K562 (cell line): ENCODE data around the gene UBE2H. TPM values are rescaled to one million over a fixed set of nuclear protein-coding genes. Genes with fewer than 3 reads are reported as not detected.
A peak's percentile ranks its signal among the peaks of the same experiment; 100 is the strongest.

ENCODE experiments used
- ATAC-seq: fragments of 200-7000 bp; cut with Tn5 transposase; 3 replicates; pipeline ENCODE4 v1.9.1; 2020; ENCODE audit warnings: moderate library complexity
- BruUV-seq: library from RNA; stranded (reverse); fragments of 400-500 nt; replicated peaks from 2 replicates; lab custom pipeline; 2021; lab: Mats Ljungman, UMichigan
- CTCF ChIA-PET: fragments of 300-600 bp; formaldehyde crosslinking; extraction: SDS; loops from one replicate; lab custom pipeline; 2021; ENCODE audit warnings: low intra/inter-chr PET ratio; lab: Yijun Ruan, JAX
- POLR2A ChIA-PET: fragments of 300-600, 350-650 bp; sonication (Branson Sonifier 250); formaldehyde crosslinking; extraction: SDS; loops from one replicate; lab custom pipeline; 2021; ENCODE audit warnings: antibody characterized with exemption, inconsistent platforms; lab: Yijun Ruan, JAX
- DNase-seq, 4 experiments: peaks; one replicate each; pipeline versions ENCODE4 v3.0.0 to v3.0.0-alpha.2; 2011 to 2018; ENCODE audit warnings: low spot score in 3 of 4, mixed read lengths in 3 of 4; ENCODE audit errors: extremely low read depth in 1 of 4
- FAIRE-seq: peaks from 2 replicates; lab custom pipeline; 2011; peaks lifted over from hg19 to GRCh38; lab: Jason Lieb, UNC
- H2AFZ ChIP-seq: 2 replicates; pipeline ENCODE4 v1.6.0; 2011; ENCODE audit warnings: low read depth, low read length, control low read depth, inconsistent platforms
- H3K27ac ChIP-seq: fragments of 200-600 bp; 3 replicates; pipeline ENCODE4 v1.8.0; 2011; ENCODE audit warnings: low read depth, mild to moderate bottlenecking, control low read depth, inconsistent platforms, low read length, moderate library complexity, mixed read lengths; ENCODE audit errors: extremely low read depth
- H3K27me3 ChIP-seq, 2 experiments: fragments of 300-600 bp in 1 of 2; 2 replicates in 1 of 2; 3 replicates in 1 of 2; pipeline versions ENCODE4 v1.6.0 to v1.8.0; 2011; ENCODE audit warnings: inconsistent platforms in 2 of 2, low read length in 2 of 2, mild to moderate bottlenecking in 1 of 2, mixed read lengths in 1 of 2, moderate library complexity in 1 of 2; ENCODE audit not compliant: control insufficient read depth in 2 of 2, insufficient read depth in 2 of 2
- H3K36me3 ChIP-seq: fragments of 300-600 bp; 3 replicates; pipeline ENCODE4 v1.8.0; 2011; ENCODE audit warnings: mild to moderate bottlenecking, low read length, inconsistent platforms; ENCODE audit not compliant: control insufficient read depth, insufficient read depth
- H3K4me1 ChIP-seq, 2 experiments: fragments of 200-600 bp in 1 of 2; replicated peaks in 1 of 2; 2 replicates in 1 of 2; 3 replicates in 1 of 2; pipeline versions ENCODE4 v1.5.1 to v1.8.0; 2011; ENCODE audit warnings: inconsistent platforms in 2 of 2, low read length in 2 of 2, mild to moderate bottlenecking in 1 of 2, mixed read lengths in 1 of 2, moderate library complexity in 1 of 2; ENCODE audit not compliant: control insufficient read depth in 2 of 2, insufficient read depth in 2 of 2
- H3K4me2 ChIP-seq: 2 replicates; pipeline ENCODE4 v1.6.1; 2011; ENCODE audit warnings: low read length, control low read depth, inconsistent platforms, mixed read lengths; ENCODE audit not compliant: insufficient read depth
- H3K4me3 ChIP-seq: fragments of 200-600 bp; sonication (generic), shearing (Covaris generic); 2 replicates; pipeline ENCODE4 v1.5.1; 2016; ENCODE audit warnings: control low read depth, inconsistent platforms
- H3K79me2 ChIP-seq: fragments of 200-600 bp; 3 replicates; pipeline ENCODE4 v1.8.0; 2011; ENCODE audit warnings: low read length, inconsistent platforms; ENCODE audit not compliant: control insufficient read depth, insufficient read depth
- H3K9ac ChIP-seq, 2 experiments: 2 replicates each; pipeline versions ENCODE4 v1.6.0 to v1.6.1; 2011; ENCODE audit warnings: low read depth in 2 of 2, low read length in 2 of 2, control low read depth in 1 of 2, inconsistent platforms in 1 of 2, mild to moderate bottlenecking in 1 of 2, mixed read lengths in 1 of 2; ENCODE audit not compliant: insufficient read depth in 1 of 2
- H3K9me1 ChIP-seq: one replicate; pipeline ENCODE4 v1.6.0; 2011; ENCODE audit warnings: inconsistent platforms, mild to moderate bottlenecking, low read length, moderate library complexity; ENCODE audit not compliant: control insufficient read depth, insufficient read depth
- H3K9me3 ChIP-seq: replicated peaks from 2 replicates; pipeline ENCODE4 v1.5.1; 2011; ENCODE audit warnings: low read depth, low read length, inconsistent platforms; ENCODE audit not compliant: control insufficient read depth, insufficient read depth
- H4K20me1 ChIP-seq: replicated peaks from 2 replicates; pipeline ENCODE4 v1.6.1; 2011; ENCODE audit warnings: low read length, inconsistent platforms, mixed read lengths; ENCODE audit not compliant: control insufficient read depth, insufficient read depth
- BCOR ChIP-seq: fragments of 450-650 bp; IDR thresholded peaks from 2 replicates; pipeline ENCODE4 v1.6.1; 2016
- GATAD2B ChIP-seq: fragments of 450-650 bp; IDR thresholded peaks from 2 replicates; pipeline ENCODE4 v1.6.1; 2017; ENCODE audit warnings: mild to moderate bottlenecking, borderline replicate concordance
- GTF2F1 ChIP-seq: IDR thresholded peaks from 2 replicates; pipeline ENCODE4 v1.6.1; 2011; ENCODE audit warnings: low read depth, low read length, improper control_type of control experiment
- NFIC ChIP-seq: fragments of 450-650 bp; IDR thresholded peaks from 2 replicates; pipeline ENCODE4 v1.6.1; 2017; ENCODE audit warnings: mild to moderate bottlenecking, inconsistent platforms
- NR1H2 ChIP-seq: sonication (generic); formaldehyde crosslinking; IDR thresholded peaks from 2 replicates; pipeline ENCODE4 v1.4.0; 2020; ENCODE audit warnings: mild to moderate bottlenecking, missing genetic modification reagents
- NR2C2 ChIP-seq, 2 experiments: fragments of 200-800 bp in 1 of 2; sonication (Bioruptor generic) in 1 of 2; sonication (generic) in 1 of 2; formaldehyde crosslinking in 1 of 2; IDR thresholded peaks; 2 replicates each; pipeline versions ENCODE4 v1.6.1 to v1.8.0; 2016 to 2022; ENCODE audit warnings: mild to moderate bottlenecking in 1 of 2, missing compliant biosample characterization in 1 of 2, missing genetic modification characterization in 1 of 2, missing genetic modification reagents in 1 of 2
- NUFIP1 ChIP-seq: fragments of 450-650 bp; IDR thresholded peaks from 2 replicates; pipeline ENCODE4 v1.6.1; 2018; ENCODE audit not compliant: partially characterized antibody
- RHOXF2B ChIP-seq: fragments of 250-450 bp; sonication (Bioruptor Pico); conservative IDR thresholded peaks from 2 replicates; pipeline ENCODE4 v1.5.1; 2021
- SNRNP70 ChIP-seq: fragments of 200-400 bp; formaldehyde crosslinking; optimal IDR thresholded peaks from 2 replicates; pipeline ENCODE3; 2017; ENCODE audit warnings: low read depth, low read length
- STAT5A ChIP-seq: IDR thresholded peaks from 2 replicates; pipeline ENCODE4 v1.6.1; 2012; ENCODE audit warnings: low read length, inconsistent platforms, borderline replicate concordance
- TCF7L2 ChIP-seq: fragments of 150-350 bp; IDR thresholded peaks from 2 replicates; pipeline ENCODE4 v1.6.1; 2016; ENCODE audit warnings: low read depth, mild to moderate bottlenecking, low read length, moderate library complexity
- TGIF2 ChIP-seq: sonication (generic); formaldehyde crosslinking; IDR thresholded peaks from 2 replicates; pipeline ENCODE4 v1.8.1; 2022; ENCODE audit warnings: mild to moderate bottlenecking, missing genetic modification reagents, moderate library complexity
- ZNF23 ChIP-seq: fragments of 250-450 bp; sonication (Bioruptor Pico); IDR thresholded peaks from 2 replicates; pipeline ENCODE4 v1.4.0; 2020; ENCODE audit warnings: mild to moderate bottlenecking
- ZNF263 ChIP-seq: sonication (generic); formaldehyde crosslinking; IDR thresholded peaks from 2 replicates; pipeline ENCODE4 v1.8.0; 2022; ENCODE audit warnings: mild to moderate bottlenecking, missing genetic modification reagents, borderline replicate concordance
- ZNF316 ChIP-seq: fragments of 450-650 bp; IDR thresholded peaks from 2 replicates; pipeline ENCODE4 v1.6.1; 2016
- ZNF561 ChIP-seq: fragments of 450-650 bp; formaldehyde crosslinking; conservative IDR thresholded peaks from 2 replicates; pipeline ENCODE4 v1.4.0; 2020; ENCODE audit warnings: mild to moderate bottlenecking, moderate library complexity
- WGBS: fragments of 100-300 bp; shearing (Covaris generic); methylation state at CpG from one replicate; pipeline ENCODE4 v1.1.6; 2016; ENCODE audit warnings: low coverage, mixed read lengths; ENCODE audit not compliant: insufficient coverage; ENCODE audit errors: missing lambda C conversion rate; 5-methylcytosine and 5-hydroxymethylcytosine counted together
- in situ Hi-C: fragments of 300-500 bp; cut with MboI; formaldehyde crosslinking; loops from 4 replicates; pipeline ENCODE4 v1.15.0; 2018; ENCODE audit warnings: inconsistent platforms, mixed read lengths
- intact Hi-C: fragments of 100-400 bp; cut with micrococcal nuclease; formaldehyde crosslinking; loops from 2 replicates; pipeline ENCODE4 v1.14.2; 2022
- polyA plus RNA-seq, 8 experiments: library from polyadenylated mRNA; depleted of rRNA in 4 of 8; stranded (reverse) in 5 of 8; unstranded in 3 of 8; fragments of >200 nt; fragmentation: Nextera tagmentation in 2 of 8; fragmentation: Illumina TruSeq in 1 of 8; extraction: Ambion mirVana in 2 of 8; extraction: Trizol in 1 of 8; gene quantifications; 2 replicates each; pipeline versions ENCODE4 v1.2.1 to v1.2.3, GENCODE V29; 2011 to 2014; ENCODE audit warnings: inconsistent platforms in 1 of 8, missing spikeins in 1 of 8
- total RNA-seq, 7 experiments: library from RNA; depleted of rRNA in 6 of 7; stranded (reverse); fragments of >200 nt in 6 of 7; fragmentation: Illumina TruSeq in 2 of 7; extraction: Trizol in 2 of 7; gene quantifications; 2 replicates each; pipeline versions ENCODE4 v1.2.1 to v1.2.3, GENCODE V29; 2011 to 2021; ENCODE audit warnings: low replicate concordance in 1 of 7
- TF ChIP-seq, protein P1 (sequence below): sonication (generic); formaldehyde crosslinking; IDR thresholded peaks from 2 replicates; pipeline ENCODE4 v1.8.0; 2022; ENCODE audit warnings: missing genetic modification reagents, mild to moderate bottlenecking, moderate library complexity, borderline replicate concordance
- TF ChIP-seq, protein P2 (sequence below): sonication (generic); formaldehyde crosslinking; IDR thresholded peaks from 2 replicates; pipeline ENCODE4 v1.9.0; 2022; ENCODE audit warnings: mild to moderate bottlenecking, missing genetic modification reagents

Gene UBE2H
- total and polyA plus RNA-seq, 9 of the 15 experiments (the other 6 are each of a cell fraction or from before 2014, with no cell fraction given), result 6.3 to 33.0 (median 13.3) TPM

DNA sequence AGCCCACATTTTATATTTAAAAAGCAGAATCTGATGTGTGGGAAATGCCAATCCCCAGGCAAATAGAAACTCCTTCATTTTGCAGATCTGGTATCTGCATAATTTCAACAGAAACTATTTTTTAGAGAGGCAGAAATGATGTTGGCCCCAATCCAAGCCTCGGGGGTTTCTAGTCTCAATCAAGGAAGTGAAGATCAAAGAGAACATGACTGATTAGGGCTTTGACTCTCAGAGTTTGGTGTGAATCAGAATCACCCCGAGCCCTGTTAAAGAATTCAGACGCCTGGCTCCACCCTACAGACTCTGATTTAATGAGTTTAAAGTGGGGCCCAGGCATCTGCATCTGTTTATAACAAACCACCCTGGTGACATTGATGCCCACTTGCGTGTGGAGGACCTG lies 36.7 kb upstream of the UBE2H start:
- no peaks in the 10 kb centered on the region for H3K79me2 ChIP-seq
- H3K36me3 ChIP-seq, result no peaks in the 10 kb centered on the region
- WGBS, result 9% methylated on average over 4 of the region's 4 CpGs
- ChIA-PET CTCF (no interaction called here), POLR2A (interaction anchor here (0.6 to 1.4 kb wide), 3 partner anchors 9 to 22 kb away, joined by 3 to 4 read pairs (median 3); no protein-coding TSS in a partner anchor)
- FAIRE-seq (no peak), ATAC-seq (no peak), DNase-seq (no peak)
- intact Hi-C loops (no loop called here), in situ Hi-C loops (no loop called here)
- no peak overlapping the region for H3K9ac ChIP-seq
- H3K4me2 ChIP-seq, result no peak overlapping the region
- BruUV-seq, result no TSS peak
- H2AFZ ChIP-seq, result no peak overlapping the region
- H3K4me1 ChIP-seq, result peaks cover 0 to 3% of the 10 kb centered on the region in 2 experiments; a peak in 1 of 5 replicates
- TF ChIP-seq ZNF263 (CRISPR knock-in tag), result peak; percentile 50; the same call in 1 of the 2 replicates
- TF ChIP-seq GATAD2B, result no peak
- peak; percentile 55 for TF ChIP-seq NFIC
- no peaks in the 10 kb centered on the region for H3K9me1 ChIP-seq
- peaks cover 11 to 14% of the 10 kb centered on the region in 2 experiments; a peak in 4 of 5 replicates for H3K27me3 ChIP-seq
- H3K9me3 ChIP-seq, result no peaks in the 10 kb centered on the region
- H4K20me1 ChIP-seq, result no peaks in the 10 kb centered on the region
- no peak overlapping the region for H3K4me3 ChIP-seq
- no peak overlapping the region for H3K27ac ChIP-seq

DNA sequence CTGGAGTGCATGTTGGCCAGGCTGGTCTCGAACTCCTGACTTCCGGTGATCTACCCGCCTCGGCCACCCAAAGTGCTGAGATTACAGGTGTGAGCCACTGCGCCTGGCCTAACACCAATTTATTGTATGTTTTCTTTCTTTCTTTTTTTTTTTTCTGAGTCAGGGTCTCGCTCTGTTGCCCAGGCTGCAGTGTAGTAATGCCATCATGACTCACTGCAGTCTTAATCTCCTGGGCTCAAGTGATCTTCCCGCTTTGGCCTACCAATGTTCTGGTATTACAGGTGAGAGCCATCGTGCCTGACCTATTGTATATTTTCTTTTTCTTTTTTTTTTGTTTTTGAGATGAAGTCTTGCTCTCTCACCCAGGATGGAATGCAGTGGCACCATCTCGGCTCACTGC lies 33.8 kb upstream of the UBE2H start:
- BruUV-seq, result no TSS peak
- Histone ChIP-seq H3K4me3 (no peak overlapping the region), H3K27ac (no peak overlapping the region), H2AFZ (no peak overlapping the region), H3K27me3 (peaks cover 20 to 29% of the 10 kb centered on the region in 2 experiments), H3K9me3 (no peaks in the 10 kb centered on the region), H3K4me2 (no peak overlapping the region), H4K20me1 (no peaks in the 10 kb centered on the region), H3K4me1 (0 out of 5 replicates have a peak, but pooled peaks cover 0 to 3% of the 10 kb centered on the region in 2 experiments), H3K9me1 (no peaks in the 10 kb centered on the region), H3K9ac (no peak overlapping the region), H3K36me3 (no peaks in the 10 kb centered on the region), H3K79me2 (no peaks in the 10 kb centered on the region)
- intact Hi-C loops (no loop called here), in situ Hi-C loops (no loop called here)
- CTCF ChIA-PET, result interaction anchor here (0.7 kb wide), 1 partner anchor 126 kb away, joined by 4 read pairs; no protein-coding TSS in a partner anchor
- no peak for ATAC-seq
- POLR2A ChIA-PET, result no interaction called here
- WGBS, result 16% methylated on average over 9 of the region's 9 CpGs
- DNase-seq, result no peak
- FAIRE-seq, result no peak
- TF ChIP-seq ZNF561 (CRISPR knock-in tag), result no peak
- TF ChIP-seq RHOXF2B (CRISPR knock-in tag), result no peak
- TF ChIP-seq ZNF316, result no peak
- TF ChIP-seq, protein P1, sequence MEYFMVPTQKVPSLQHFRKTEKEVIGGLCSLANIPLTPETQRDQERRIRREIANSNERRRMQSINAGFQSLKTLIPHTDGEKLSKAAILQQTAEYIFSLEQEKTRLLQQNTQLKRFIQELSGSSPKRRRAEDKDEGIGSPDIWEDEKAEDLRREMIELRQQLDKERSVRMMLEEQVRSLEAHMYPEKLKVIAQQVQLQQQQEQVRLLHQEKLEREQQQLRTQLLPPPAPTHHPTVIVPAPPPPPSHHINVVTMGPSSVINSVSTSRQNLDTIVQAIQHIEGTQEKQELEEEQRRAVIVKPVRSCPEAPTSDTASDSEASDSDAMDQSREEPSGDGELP, result no peak
- no peak for TF ChIP-seq TGIF2 (CRISPR knock-in tag)
- no peak for TF ChIP-seq STAT5A
- TF ChIP-seq SNRNP70, result no peak
- no peak for TF ChIP-seq NR2C2 (CRISPR knock-in tag; IDR thresholded peaks at IDR 0.05)
- TF ChIP-seq NR2C2 (tag; IDR thresholded peaks at IDR 0.05), result no peak
- no peak for TF ChIP-seq ZNF23 (CRISPR knock-in tag)
- TF ChIP-seq, protein P2, sequence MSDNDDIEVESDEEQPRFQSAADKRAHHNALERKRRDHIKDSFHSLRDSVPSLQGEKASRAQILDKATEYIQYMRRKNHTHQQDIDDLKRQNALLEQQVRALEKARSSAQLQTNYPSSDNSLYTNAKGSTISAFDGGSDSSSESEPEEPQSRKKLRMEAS (CRISPR knock-in tag), result no peak
- TF ChIP-seq NUFIP1, result no peak
- peak; percentile 54; the same call in 1 of the 2 replicates for TF ChIP-seq BCOR
- TF ChIP-seq GTF2F1, result no peak
- no peak for TF ChIP-seq NR1H2 (CRISPR knock-in tag)
- TF ChIP-seq TCF7L2, result no peak
